A549 treated with dexamethasone at 1 μM for 4 hours (cell line): Measurements from ENCODE around the gene HLA-DMA. TPM values are rescaled to one million over a fixed set of nuclear protein-coding genes. Genes with fewer than 3 reads are reported as not detected.

Experiments
- total RNA-seq: library from RNA; stranded (reverse); fragments of 200-300 nt; extraction: Qiagen RNA extraction; gene quantifications from 5 replicates; pipeline ENCODE4 v1.2.3, GENCODE V29; 2022

The HLA-DMA gene
- 2.5 to 3.9 TPM (median 3.3 TPM) in 5 replicates for total RNA-seq

GRCh38 chr6:32952817-32953739 lies at the start of gene HLA-DMA:
HLA-DMA (minus strand) TSS chr6:32953097; CDS start chr6:32953036, 61 bp downstream.

GRCh38 chr6:32968093-32968866 lies 15.4 kb upstream of the HLA-DMA start, which contains the start of gene BRD2:
BRD2 (plus strand) TSS chr6:32968594; CDS start chr6:32972899, 4,305 bp downstream.

GRCh38 chr6:32940656-32941213 lies 12.2 kb downstream of the HLA-DMA start, which contains the start of gene HLA-DMB:
HLA-DMB (minus strand) TSS chr6:32941028; CDS start chr6:32940807, 221 bp downstream.

Other genes with a start within 250 kb of the HLA-DMA start
- not detected in 5 replicates for gene HLA-DQA2, start 211.7 kb downstream of the HLA-DMA start, total RNA-seq
- not detected in 5 replicates for gene HLA-DQB2, start 189.6 kb downstream of the HLA-DMA start, total RNA-seq
- 0.08 to 0.21 TPM (median 0.09 TPM) in 3 of 5 replicates, not detected in the others for gene HLA-DOB, start 136.1 kb downstream of the HLA-DMA start, total RNA-seq
- gene TAP2, start 114.4 kb downstream of the HLA-DMA start, total RNA-seq: 16.4 to 22.6 TPM (median 18.9 TPM) in 5 replicates
- 16.6 to 22.5 TPM (median 18.3 TPM) in 5 replicates for gene PSMB8, start 109.0 kb downstream of the HLA-DMA start, total RNA-seq
- 33.3 to 38.0 TPM (median 35.1 TPM) in 5 replicates for gene TAP1, start 99.4 kb downstream of the HLA-DMA start, total RNA-seq
- 15.3 to 22.0 TPM (median 17.4 TPM) in 5 replicates for gene PSMB9, start 98.9 kb downstream of the HLA-DMA start, total RNA-seq
- 1.4 to 1.9 TPM (median 1.7 TPM) in 5 replicates for gene HLA-DMB, start 12.1 kb downstream of the HLA-DMA start, total RNA-seq
- gene BRD2, start 15.5 kb upstream of the HLA-DMA start, total RNA-seq: 105 to 148 TPM (median 138 TPM) in 5 replicates
- 0.09 TPM in 1 of 5 replicates, not detected in the others for gene HLA-DOA, start 56.5 kb upstream of the HLA-DMA start, total RNA-seq
- 0.09 to 0.11 TPM in 2 of 5 replicates, not detected in the others for gene HLA-DPA1, start 120.6 kb upstream of the HLA-DMA start, total RNA-seq
- gene HLA-DPB1, start 122.9 kb upstream of the HLA-DMA start, total RNA-seq: not detected in 5 replicates
- 0.51 to 0.91 TPM (median 0.81 TPM) in 5 replicates for gene COL11A2, start 239.4 kb upstream of the HLA-DMA start, total RNA-seq
- 16.1 to 20.8 TPM (median 19.2 TPM) in 5 replicates for gene RXRB, start 247.6 kb upstream of the HLA-DMA start, total RNA-seq
- gene SLC39A7, start 247.8 kb upstream of the HLA-DMA start, total RNA-seq: 103 to 110 TPM (median 108 TPM) in 5 replicates